Omental fat pad (tissue), 4 donors: ENCODE data around the gene AIPL1. TPM values are rescaled to one million over a fixed set of nuclear protein-coding genes. Genes with fewer than 3 reads are reported as not detected.

Experiments
- ATAC-seq: fragments of 150-250 bp; one replicate; pipeline ENCODE4 v1.9.1; 2016; ENCODE audit warnings: mild to moderate bottlenecking, moderate library complexity; ENCODE audit not compliant: low FRiP score
- DNase-seq: peaks from one replicate; pipeline ENCODE4 v3.0.0-alpha.2; 2019; ENCODE audit warnings: low spot score
- total RNA-seq, 4 donors: library from RNA; depleted of rRNA; stranded (reverse); fragments of >200 nt; gene quantifications; one replicate each; pipeline ENCODE4 v1.1.0, GENCODE V29; 2016
- TF ChIP-seq, protein P1 (sequence below), 3 donors: fragments of 450-650 bp; IDR thresholded peaks; one replicate each; pipeline ENCODE4 v1.5.1; 2016 to 2017; ENCODE audit warnings: antibody characterized with exemption in 3 of 3, mild to moderate bottlenecking in 3 of 3, moderate library complexity in 2 of 3

Gene AIPL1
- total RNA-seq, 4 donors from 2014 or later: not detected

GRCh38 chr17:6386041-6386630, 48.8 kb downstream of the AIPL1 start:
- no peak for ATAC-seq
- DNase-seq: no peak
- TF ChIP-seq, protein P1, sequence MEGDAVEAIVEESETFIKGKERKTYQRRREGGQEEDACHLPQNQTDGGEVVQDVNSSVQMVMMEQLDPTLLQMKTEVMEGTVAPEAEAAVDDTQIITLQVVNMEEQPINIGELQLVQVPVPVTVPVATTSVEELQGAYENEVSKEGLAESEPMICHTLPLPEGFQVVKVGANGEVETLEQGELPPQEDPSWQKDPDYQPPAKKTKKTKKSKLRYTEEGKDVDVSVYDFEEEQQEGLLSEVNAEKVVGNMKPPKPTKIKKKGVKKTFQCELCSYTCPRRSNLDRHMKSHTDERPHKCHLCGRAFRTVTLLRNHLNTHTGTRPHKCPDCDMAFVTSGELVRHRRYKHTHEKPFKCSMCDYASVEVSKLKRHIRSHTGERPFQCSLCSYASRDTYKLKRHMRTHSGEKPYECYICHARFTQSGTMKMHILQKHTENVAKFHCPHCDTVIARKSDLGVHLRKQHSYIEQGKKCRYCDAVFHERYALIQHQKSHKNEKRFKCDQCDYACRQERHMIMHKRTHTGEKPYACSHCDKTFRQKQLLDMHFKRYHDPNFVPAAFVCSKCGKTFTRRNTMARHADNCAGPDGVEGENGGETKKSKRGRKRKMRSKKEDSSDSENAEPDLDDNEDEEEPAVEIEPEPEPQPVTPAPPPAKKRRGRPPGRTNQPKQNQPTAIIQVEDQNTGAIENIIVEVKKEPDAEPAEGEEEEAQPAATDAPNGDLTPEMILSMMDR (IDR thresholded peaks at IDR 0.05): no peak

- no peak for DNase-seq
- no peak for ATAC-seq
These were observed 50.4 kb downstream of the AIPL1 start for GRCh38 chr17:6384481-6384880.

DNA sequence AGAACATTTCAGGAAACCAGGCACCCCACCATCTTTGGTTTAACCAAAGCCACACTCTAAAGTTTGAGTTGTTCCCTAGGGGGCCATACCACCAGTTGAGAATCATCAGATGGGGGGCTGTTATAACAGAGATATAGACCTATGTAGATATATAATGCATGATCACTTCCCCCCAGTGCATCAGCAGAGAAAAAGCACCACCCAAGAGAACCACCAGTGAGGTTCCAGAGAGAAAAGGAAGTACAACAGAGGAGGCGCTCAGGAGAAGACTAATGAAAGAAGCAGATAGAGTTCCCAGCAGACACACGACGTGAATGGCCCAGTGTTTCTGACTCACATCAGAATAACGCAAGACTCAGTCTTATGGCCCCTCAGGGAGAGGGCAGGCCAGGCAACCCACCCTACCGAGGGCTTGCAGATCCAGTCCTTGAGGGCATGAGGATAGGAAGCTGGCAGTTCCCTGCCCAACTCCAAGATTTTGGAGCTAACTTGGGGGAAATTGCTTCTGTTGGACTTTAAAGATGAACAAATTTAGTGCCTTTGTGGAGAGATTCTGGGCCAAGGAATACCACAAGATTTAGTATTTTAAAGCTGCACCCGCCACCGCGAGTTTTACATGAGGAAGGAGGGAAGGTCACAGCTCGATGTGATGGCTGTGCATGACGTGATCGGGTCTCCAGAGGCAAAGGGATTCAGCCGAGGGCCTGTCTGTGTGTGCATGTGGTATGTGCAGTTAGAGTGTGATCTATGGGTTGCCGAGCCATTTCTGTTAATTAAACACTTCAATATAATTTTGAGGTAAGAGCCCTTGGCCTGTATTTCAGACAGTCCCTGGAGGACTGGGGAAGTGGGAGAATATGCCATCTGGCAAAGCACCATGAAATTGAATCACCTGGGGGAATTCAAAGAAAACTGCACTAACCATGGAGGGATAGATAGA, 53.1 kb downstream of the AIPL1 start:
- ATAC-seq (no peak), DNase-seq (no peak)
- TF ChIP-seq, protein P1 (IDR thresholded peaks at IDR 0.05): no peak

More at GRCh38 chr17:6384481-6384880, 50.4 kb downstream of the AIPL1 start:
- TF ChIP-seq, protein P1 (IDR thresholded peaks at IDR 0.05): no peak

DNA sequence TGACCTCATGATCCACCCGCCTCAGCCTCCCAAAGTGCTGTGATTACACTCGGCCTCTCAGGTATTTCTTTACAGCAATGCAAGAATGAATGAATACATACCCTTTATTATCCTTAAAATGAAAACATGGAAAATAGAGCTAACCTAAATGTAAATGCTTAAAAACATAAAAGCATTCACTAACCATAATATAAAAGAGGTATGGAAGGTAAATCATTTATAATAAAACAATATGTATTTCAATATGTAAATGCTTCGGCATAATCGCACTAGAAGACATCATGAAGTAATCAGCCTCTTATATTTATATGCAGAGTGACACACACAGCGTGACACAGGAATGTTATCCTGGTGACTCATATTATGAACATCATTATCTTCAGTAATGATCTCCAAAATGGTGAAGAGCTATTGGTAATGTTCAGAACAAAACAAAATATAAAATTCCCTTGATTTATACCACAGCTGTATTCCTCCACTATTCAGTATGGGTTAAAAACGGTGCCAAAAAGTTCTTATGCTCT, 53.9 kb downstream of the AIPL1 start:
- TF ChIP-seq, protein P1 (IDR thresholded peaks at IDR 0.05): no peak
- DNase-seq: no peak
- no peak for ATAC-seq

DNA sequence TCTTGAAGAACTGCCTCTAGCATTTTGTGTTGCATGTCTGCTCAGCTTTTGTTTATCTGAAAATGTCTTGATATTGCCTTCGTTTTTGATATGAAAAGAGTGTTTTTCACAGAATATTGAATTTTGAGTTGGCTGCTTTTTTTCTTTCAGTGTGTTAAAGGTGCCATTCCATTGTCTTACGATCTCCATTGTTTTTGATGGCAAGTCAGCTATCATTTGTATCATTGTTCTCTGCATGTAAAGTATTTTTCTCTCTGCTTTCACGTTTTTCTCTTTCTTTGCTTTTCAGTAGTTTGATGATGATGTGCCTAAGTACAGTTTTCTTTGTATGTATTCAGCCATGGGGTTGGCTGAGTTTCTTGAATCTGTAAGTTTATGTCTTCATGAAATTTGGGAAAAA, 57.0 kb downstream of the AIPL1 start:
- TF ChIP-seq, protein P1 (IDR thresholded peaks at IDR 0.05): no peak
- ATAC-seq: no peak
- DNase-seq: no peak

DNA sequence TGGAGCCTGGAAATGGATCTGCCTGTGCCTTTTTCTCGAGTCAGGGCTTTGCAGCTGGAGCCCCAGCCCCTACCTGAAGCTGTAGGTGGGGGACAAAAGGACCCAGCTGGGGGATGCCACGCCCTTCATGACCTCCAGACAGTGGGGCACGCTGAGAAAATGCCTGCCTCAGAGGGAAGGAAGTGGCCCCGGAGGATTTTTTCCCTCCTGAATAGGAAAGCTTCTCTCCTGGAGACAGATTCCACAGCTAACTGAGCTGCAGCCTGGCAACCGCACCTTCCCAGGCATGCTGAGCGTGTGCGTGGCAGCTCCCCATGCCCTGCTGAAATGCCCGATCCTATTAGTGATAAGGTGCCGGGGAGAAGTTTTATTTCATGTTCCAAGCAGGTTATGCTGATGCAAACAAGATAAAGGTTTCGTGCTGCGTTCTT, 58.0 kb downstream of the AIPL1 start:
- DNase-seq (no peak), ATAC-seq (no peak)
- TF ChIP-seq, protein P1 (IDR thresholded peaks at IDR 0.05): no peak
